Spleen (tissue), 11 donors: Measurements from ENCODE around the gene RBMS3. TPM values are rescaled to one million over a fixed set of nuclear protein-coding genes. Genes with fewer than 3 reads are reported as not detected.
A peak's percentile ranks its signal among the peaks of the same experiment; 100 is the strongest.

ENCODE experiments used
- DNase-seq: peaks from one replicate; pipeline ENCODE4 v3.0.0-alpha.2; 2020
- H3K27ac ChIP-seq, 8 donors: fragments of 200-600 bp; sonication (generic) in 7 of 8; 1 replicate in 4 of 8; 2 replicates in 4 of 8; pipeline versions ENCODE4 v1.5.0 to v1.8.0; 2016 to 2021; ENCODE audit warnings: inconsistent platforms in 4 of 8, mild to moderate bottlenecking in 4 of 8, moderate library complexity in 1 of 8
- H3K27me3 ChIP-seq, 7 donors: fragments of 200-600 bp; sonication (generic) in 6 of 7; replicated peaks in 1 of 7; 1 replicate in 4 of 7; 2 replicates in 3 of 7; pipeline versions ENCODE4 v1.5.0 to v1.8.0; 2016 to 2021; ENCODE audit warnings: inconsistent platforms in 3 of 7, mild to moderate bottlenecking in 1 of 7
- H3K36me3 ChIP-seq, 6 donors: fragments of 200-600 bp; sonication (generic) in 5 of 6; 1 replicate in 4 of 6; 2 replicates in 2 of 6; pipeline versions ENCODE4 v1.5.0 to v1.8.0; 2016 to 2021; ENCODE audit warnings: inconsistent platforms in 2 of 6
- H3K4me1 ChIP-seq, 6 donors: fragments of 200-600 bp; sonication (generic) in 5 of 6; 1 replicate in 3 of 6; 2 replicates in 3 of 6; pipeline versions ENCODE4 v1.5.0 to v1.8.0; 2016 to 2021; ENCODE audit warnings: inconsistent platforms in 3 of 6
- H3K4me3 ChIP-seq, 8 donors: fragments of 200-600 bp; sonication (generic) in 7 of 8; 1 replicate in 4 of 8; 2 replicates in 4 of 8; pipeline versions ENCODE4 v1.5.0 to v1.8.0; 2016 to 2021; ENCODE audit warnings: inconsistent platforms in 4 of 8, mild to moderate bottlenecking in 4 of 8, moderate library complexity in 2 of 8
- H3K9me3 ChIP-seq, 8 donors: fragments of 200-600 bp; sonication (generic) in 7 of 8; 1 replicate in 4 of 8; 2 replicates in 4 of 8; pipeline versions ENCODE4 v1.5.0 to v1.8.0; 2016 to 2021; ENCODE audit warnings: inconsistent platforms in 4 of 8
- CTCF ChIP-seq, 11 experiments: fragments of 200-600 bp in 7 of 11; fragments of 450-650 bp in 4 of 11; sonication (generic) in 4 of 11; IDR thresholded peaks in 8 of 11; conservative IDR thresholded peaks in 3 of 11; 1 replicate in 7 of 11; 2 replicates in 4 of 11; pipeline versions ENCODE4 v1.4.0 to v1.8.0; 2016 to 2021; ENCODE audit warnings: antibody characterized with exemption in 11 of 11, inconsistent platforms in 4 of 11, mild to moderate bottlenecking in 1 of 11
- POLR2A ChIP-seq, 3 donors: fragments of 450-650 bp; IDR thresholded peaks; one replicate each; pipeline ENCODE4 v1.5.1; 2017; ENCODE audit warnings: antibody characterized with exemption in 3 of 3, mild to moderate bottlenecking in 1 of 3
- POLR2AphosphoS5 ChIP-seq, 3 donors: sonication (generic); formaldehyde crosslinking; IDR thresholded peaks; one replicate each; pipeline ENCODE4 v1.5.1; 2017; ENCODE audit warnings: antibody characterized with exemption in 3 of 3
- whole genome bisulfite sequencing, 5 donors: extraction: QIAGEN DNeasy Blood & Tissue Kit in 3 of 5; methylation state at CpG; one replicate each; pipeline versions ENCODE4 v1.1.5 to v1.1.7; 2013 to 2018; 5-methylcytosine and 5-hydroxymethylcytosine counted together
- intact Hi-C: fragments of 100-400 bp; cut with DNase I; formaldehyde crosslinking; loops from one replicate; pipeline ENCODE4 v1.15.0; 2023; ENCODE audit warnings: low total_unique reads
- polyA plus RNA-seq, 3 donors: library from polyadenylated mRNA; stranded (reverse); fragments of 200-250 nt; gene quantifications; one replicate each; pipeline ENCODE4 v1.2.1, GENCODE V29; 2013
- total RNA-seq, 7 donors: library from RNA; depleted of rRNA in 3 of 7; stranded (reverse); fragments of >200 nt in 3 of 7; fragmentation: NEBNext Ultra II Directional in 4 of 7; extraction: Animal tissue kit (Norgen Biotek cat#: 25700) in 4 of 7; gene quantifications; one replicate each; pipeline versions ENCODE4 v1.1.0 to v1.2.1, GENCODE V29; 2016 to 2021
- donor health status: healthy with polysubstance abuse.
- donor health status: DM: no; HTN: no; CAD: no; lungs with moderate emphysema.
- donor health status: DM: no; HTN: no; CAD: no.
- donor health status: Bipolar disorder and iron deficiency.
- donor health status: healthy.
- donor health status: DM: no; HTN: no; CAD: no.
- donor health status: DM: yes; HTN: yes; CAD: no.

The RBMS3 gene
- total and polyA plus RNA-seq, 10 donors: 2.6 to 81.9 (median 52.5) TPM

DNA sequence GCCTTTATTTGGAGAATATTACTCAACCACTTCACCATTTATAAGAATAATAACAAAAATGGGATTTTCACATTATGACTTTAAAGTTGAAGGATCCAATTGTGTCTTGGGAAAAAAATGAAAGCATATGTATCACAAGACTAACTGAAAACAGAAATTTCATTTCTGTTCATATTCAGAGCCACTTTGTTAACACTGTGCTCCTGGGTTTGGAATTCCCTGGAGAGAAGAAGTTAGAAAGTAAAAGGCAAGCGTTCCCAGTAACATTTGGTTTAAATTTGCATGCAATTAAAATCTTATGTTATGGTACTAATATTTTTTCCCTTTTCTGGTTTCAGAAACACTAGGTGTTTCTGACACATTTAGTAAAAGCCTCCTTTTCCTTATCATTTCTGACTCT is 230.8 kb downstream of the RBMS3 start:
- H3K9me3 ChIP-seq: no peaks in the 10 kb centered on the region
- intact Hi-C loops: no loop called here
- no peaks in the 10 kb centered on the region for H3K27me3 ChIP-seq
- DNase-seq: no peak
- no peak for TF ChIP-seq POLR2AphosphoS5 (IDR thresholded peaks at IDR 0.05)
- TF ChIP-seq POLR2A (IDR thresholded peaks at IDR 0.05): no peak
- no peak for TF ChIP-seq CTCF (IDR thresholded peaks at IDR 0.05 in 8 of 11, conservative IDR thresholded peaks at IDR 0.05 in 3 of 11)
- no peaks in the 10 kb centered on the region for H3K36me3 ChIP-seq
- 82 to 95% (median 88%) methylated on average over 1 of the region's 1 CpG for WGBS, 5 donors
- H3K4me3 ChIP-seq: no peak overlapping the region
- H3K27ac ChIP-seq: no peak overlapping the region
- peaks cover 14 to 37% (median 24%) of the 10 kb centered on the region in 6 donors for H3K4me1 ChIP-seq

GRCh38 chr3:29512641-29513040 is 231.8 kb downstream of the RBMS3 start:
- Histone ChIP-seq H3K27me3 (no peaks in the 10 kb centered on the region), H3K4me3 (peak overlapping the region in 1 of 8 donors; percentile 21), H3K9me3 (no peaks in the 10 kb centered on the region), H3K4me1 (peaks cover 14 to 37% (median 24%) of the 10 kb centered on the region in 6 donors), H3K27ac (peak overlapping the region in 4 of 8 donors; percentile 8 to 59 (median 28)), H3K36me3 (no peaks in the 10 kb centered on the region)
- no peak for DNase-seq
- TF ChIP-seq POLR2A (IDR thresholded peaks at IDR 0.05) (no peak), CTCF (IDR thresholded peaks at IDR 0.05 in 8 of 11, conservative IDR thresholded peaks at IDR 0.05 in 3 of 11) (no peak), POLR2AphosphoS5 (IDR thresholded peaks at IDR 0.05) (no peak)
- intact Hi-C loops: no loop called here
- WGBS, 5 donors: 39 to 66% (median 50%) methylated on average over 4 of the region's 4 CpGs

- peak overlapping the region in 5 of 8 donors; percentile 8 to 59 (median 40) for H3K27ac ChIP-seq
- DNase-seq: no peak
- 5 to 13% (median 7%) methylated on average over 3 of the region's 3 CpGs for WGBS, 5 donors
- intact Hi-C loops: no loop called here
- H3K27me3 ChIP-seq: no peaks in the 10 kb centered on the region
- H3K36me3 ChIP-seq: no peaks in the 10 kb centered on the region
- H3K9me3 ChIP-seq: no peaks in the 10 kb centered on the region
- peak overlapping the region in 1 of 8 donors; percentile 21 for H3K4me3 ChIP-seq
- H3K4me1 ChIP-seq: peaks cover 14 to 37% (median 24%) of the 10 kb centered on the region in 6 donors
- TF ChIP-seq CTCF (IDR thresholded peaks at IDR 0.05 in 8 of 11, conservative IDR thresholded peaks at IDR 0.05 in 3 of 11) (no peak), POLR2A (IDR thresholded peaks at IDR 0.05) (no peak), POLR2AphosphoS5 (IDR thresholded peaks at IDR 0.05) (no peak)
These were observed 232.4 kb downstream of the RBMS3 start for GRCh38 chr3:29513236-29513635.

DNA sequence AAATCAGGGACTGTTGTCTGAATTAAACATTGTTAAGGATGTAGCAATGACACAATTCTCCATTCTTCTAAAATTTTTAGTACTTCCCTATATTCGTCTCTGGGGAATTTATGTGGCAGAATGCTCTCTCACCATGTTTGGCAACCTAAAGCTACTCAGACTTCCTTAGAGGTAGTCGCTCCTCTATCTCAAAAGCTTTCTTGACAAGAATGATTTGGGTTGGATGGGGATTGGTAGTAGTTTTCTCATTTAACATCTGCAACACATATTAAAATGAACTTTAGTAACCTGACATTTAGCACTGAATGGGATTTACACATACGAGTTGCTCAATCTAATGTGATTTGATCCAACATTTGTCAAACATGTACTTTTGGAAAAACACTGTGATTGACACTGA is 233.3 kb downstream of the RBMS3 start:
- WGBS, 5 donors: 22 to 40% (median 35%) methylated on average over 3 of the region's 3 CpGs
- Histone ChIP-seq H3K4me1 (peaks cover 14 to 38% (median 24%) of the 10 kb centered on the region in 6 donors), H3K27ac (peak overlapping the region in 2 of 8 donors; percentile 40 to 59), H3K36me3 (no peaks in the 10 kb centered on the region), H3K4me3 (no peak overlapping the region), H3K9me3 (no peaks in the 10 kb centered on the region), H3K27me3 (no peaks in the 10 kb centered on the region)
- intact Hi-C loops: no loop called here
- no peak for DNase-seq
- TF ChIP-seq POLR2A (IDR thresholded peaks at IDR 0.05) (no peak), POLR2AphosphoS5 (IDR thresholded peaks at IDR 0.05) (no peak), CTCF (IDR thresholded peaks at IDR 0.05 in 8 of 11, conservative IDR thresholded peaks at IDR 0.05 in 3 of 11) (no peak)
